ENCODE measurements around the gene TEKT2.

DNA sequence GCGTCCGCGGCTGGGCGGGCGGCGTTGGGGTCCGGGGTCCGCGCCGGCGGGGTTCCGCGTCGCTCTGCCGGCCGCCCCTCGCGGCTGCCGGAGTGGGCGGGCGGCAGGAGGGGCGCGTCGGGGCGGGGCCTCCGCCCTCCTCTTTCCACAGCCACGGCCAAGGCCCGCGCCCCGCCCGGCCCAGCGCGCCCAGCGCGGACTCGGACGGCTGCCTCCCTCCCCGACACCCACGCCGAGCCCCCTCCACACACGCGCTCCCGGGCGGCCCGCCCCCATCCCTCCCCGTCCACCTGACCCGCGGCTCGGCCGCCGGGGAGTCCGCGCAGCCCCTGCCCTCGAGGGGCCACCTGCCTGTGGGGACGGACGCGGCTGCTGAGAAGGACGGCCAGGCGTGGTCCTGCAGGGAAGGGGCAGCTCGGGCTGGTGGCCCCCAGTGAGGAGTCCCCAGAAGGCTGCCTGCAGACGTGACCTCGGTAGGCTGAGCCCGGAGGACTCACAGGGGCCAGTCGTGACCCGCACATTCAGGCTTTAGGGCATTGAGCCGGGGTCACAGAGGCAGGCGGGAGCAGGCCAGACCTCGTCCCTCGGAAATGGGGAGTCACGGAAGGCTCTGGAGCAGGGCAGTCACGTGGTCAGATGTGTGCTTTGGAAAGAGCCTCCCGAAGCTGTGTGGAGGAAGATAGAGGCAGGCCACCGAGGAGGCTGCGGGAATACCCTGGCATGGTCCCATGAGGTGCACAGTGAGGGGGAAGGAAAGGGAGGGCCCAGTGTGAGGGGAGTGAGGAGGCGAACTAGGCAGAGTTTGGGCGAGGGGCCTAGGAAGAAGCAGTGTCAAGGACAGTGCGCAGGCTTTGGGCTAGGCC is 41.5 kb downstream of the TEKT2 start, which contains the start of gene COL8A2:
- TF ChIP-seq POLR2A (IDR thresholded peaks at IDR 0.05; ENCODE audit: low read length) = no peak
- no peak for TF ChIP-seq GATA1 (IDR thresholded peaks at IDR 0.05; ENCODE audit: low read depth, low read length)

Measured in erythroblast (primary cell).